ENCODE measurements around the gene RGL1.

The RGL1 gene

DNA sequence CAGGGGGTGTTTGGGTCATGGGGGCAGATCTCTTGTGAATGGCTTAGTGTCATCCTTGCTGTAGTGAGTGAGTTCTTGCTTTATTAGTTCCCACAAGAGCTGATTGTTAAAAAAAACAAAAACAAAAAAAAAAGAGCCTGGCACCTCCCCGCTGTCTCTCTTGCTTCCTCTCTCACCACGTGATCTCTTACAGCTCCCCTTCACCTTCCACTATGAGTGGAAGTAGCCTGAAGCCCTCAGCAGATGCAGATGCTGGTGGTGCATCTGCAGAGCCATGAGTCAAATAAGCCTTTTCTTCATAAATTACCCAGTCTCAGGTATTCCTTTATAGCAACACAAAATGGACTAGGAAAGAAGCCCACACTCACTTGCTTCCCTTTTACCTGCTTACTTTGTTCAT is 17.2 kb upstream of the RGL1 start:
- DNase-seq: no peak

DNA sequence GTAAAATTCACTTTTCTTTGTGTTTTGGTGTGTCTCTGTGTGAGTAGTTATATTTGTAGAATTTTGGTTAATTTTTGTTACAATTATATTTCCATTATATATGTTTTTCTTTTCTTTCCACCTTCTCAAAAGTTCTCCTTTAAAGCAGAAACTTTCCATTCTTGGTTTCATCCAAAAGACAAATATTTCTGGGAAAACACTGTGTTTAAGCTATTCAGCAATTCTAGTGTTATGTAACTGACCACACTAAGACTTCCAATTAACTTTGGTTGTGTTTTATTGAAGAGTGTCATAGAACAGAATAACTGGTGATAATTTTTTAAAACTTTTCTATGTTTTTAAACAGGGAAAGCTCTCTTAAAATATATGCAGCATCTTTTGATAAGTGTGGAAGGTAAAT is 13.6 kb upstream of the RGL1 start:
- DNase-seq: no peak

DNA sequence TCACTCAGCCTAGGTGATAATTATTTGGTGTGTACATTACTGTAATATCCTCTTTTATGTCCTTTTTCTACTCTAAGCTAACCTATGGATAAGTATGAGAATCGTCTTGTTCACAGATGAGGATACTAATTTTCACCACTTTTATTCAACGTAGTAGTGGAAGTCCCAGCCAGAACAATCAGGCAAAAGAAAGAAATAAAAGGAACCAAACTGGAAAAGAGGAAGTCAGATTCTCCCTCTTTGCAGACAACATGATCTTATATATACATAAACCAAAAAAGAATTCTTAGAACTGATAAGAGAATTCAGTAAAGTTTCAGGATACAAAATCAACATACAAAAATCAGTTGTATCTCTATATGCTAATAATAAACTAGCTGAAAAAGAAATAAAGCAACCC is 12.6 kb upstream of the RGL1 start:
- DNase-seq: no peak

DNA sequence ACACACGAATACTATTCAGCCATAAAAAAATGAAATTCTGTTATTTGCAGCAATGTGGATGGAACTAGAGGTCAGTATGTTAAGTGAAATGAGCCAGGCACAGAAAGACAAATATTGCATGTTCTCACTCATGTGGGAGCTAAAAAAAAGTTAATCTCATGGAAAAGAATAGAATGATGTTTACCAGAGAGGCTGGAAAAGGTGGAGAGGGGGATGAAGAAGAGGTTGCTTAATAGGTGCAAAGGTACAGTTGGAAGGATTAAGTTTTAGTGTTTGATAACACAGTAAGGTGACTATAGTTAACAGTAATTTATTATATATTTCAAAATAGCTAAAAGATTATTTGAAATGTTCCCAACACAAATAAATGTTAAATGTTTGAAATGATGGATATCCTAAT is 10.8 kb upstream of the RGL1 start:
- DNase-seq: no peak

DNA sequence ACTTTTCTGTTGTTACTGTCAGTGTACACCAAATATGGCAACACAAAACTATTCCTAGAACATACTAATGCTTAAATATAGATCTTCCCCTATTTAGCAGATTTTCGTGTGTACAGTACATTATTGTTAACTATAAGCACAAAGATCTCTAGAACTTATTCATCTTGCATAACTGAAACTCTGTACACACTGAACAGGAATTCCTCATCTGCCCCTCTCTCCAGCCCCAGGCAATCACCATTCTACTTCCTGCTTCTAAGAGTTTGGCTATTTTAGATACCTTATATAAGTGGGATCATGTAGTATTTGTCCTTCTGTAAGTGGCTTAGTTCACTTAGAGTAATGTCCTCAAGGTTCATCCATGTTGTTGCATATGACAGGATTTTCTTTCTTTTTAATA is 4.5 kb upstream of the RGL1 start:
- DNase-seq: no peak

DNA sequence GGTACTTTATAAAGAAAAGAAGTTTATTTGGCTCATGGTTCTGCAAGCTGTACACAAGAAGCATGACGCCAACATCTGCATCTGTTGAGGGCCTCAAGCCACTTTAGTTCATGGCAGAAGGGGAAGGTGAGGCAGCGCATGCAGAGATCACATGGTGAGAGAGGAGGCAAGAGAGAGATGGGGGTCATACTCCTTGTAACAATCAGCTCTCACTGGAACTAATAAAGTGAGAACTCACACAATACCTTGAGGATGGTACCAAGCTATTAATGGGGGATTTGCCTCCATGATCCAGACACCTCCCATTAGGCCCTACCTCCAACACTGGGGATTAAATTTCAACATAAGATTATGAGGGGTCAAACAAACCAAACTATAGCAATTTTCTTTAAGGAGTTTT is 3.3 kb upstream of the RGL1 start:
- no peak for DNase-seq

DNA sequence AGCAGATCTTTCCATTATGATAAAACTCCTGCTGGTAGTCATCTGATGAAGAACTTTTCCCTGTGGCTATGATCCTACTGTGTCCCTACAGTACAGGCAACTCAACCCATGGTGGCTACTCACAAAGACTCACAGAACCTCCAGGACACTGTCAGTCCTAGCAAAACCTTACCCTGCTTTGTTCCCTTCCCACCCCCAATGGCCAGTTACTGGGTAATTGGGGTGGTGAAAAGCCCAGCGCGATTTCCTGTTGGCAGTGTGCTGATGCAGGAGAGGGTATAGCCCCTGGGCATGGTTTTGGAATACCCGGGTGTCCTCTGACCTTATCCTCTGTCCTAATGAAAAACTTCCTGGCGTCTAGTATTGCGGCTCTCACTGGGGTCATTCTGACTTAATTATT is 533 bp upstream of the RGL1 start:
- DNase-seq: no peak

DNA sequence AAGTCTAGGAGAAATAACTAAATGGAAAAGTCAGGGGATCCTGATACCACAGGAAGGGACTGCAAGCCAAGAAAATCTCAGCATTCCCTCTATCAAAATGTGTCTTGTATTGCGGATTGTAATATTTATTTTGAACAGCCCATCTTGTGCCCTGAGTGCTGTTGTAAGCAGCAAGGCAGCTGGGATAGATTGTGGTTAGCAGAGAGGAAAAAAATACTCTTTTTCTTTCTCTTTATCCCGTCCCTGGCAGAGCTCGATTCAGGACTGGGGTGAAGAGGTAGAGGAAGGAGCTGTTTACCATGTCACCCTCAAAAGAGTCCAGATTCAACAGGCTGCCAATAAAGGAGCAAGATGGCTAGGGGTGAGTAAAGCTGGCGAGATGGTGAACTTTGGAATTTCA is 1.2 kb downstream of the RGL1 start:
- DNase-seq: no peak

GRCh38 chr1:183806675-183807074 is 1.8 kb downstream of the RGL1 start:
- DNase-seq: no peak

DNA sequence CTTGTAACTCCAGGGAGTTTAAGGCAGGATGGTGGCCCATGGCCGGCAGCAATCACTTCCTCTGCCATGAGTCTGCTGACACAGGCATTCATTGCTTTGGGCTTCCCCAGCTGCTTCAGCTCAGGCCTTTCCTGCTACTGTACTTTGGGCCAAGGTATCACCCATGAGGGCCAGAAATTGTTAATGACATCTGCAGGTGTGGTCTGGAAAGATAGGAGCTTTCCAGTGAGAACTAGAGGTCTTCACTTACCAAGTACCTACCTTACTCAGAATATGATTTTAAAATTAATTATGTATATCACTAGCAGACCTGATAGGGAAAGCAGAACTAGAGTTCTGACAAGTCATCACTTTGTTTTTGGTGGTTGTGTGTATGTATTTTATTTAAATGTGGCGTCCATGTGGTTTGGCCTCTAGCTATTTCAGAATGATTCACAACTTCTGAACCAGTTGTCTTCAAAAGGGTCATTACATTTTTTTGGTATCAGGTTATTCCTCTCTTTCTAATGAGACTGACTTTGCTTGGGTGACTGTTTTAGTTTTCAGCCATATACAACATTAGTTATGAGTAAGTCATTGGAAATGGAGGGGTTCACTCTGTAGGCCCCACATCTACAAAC is 2.7 kb downstream of the RGL1 start:
- no peak for DNase-seq

GRCh38 chr1:183808296-183809027 is 3.5 kb downstream of the RGL1 start:
- DNase-seq: no peak

DNA sequence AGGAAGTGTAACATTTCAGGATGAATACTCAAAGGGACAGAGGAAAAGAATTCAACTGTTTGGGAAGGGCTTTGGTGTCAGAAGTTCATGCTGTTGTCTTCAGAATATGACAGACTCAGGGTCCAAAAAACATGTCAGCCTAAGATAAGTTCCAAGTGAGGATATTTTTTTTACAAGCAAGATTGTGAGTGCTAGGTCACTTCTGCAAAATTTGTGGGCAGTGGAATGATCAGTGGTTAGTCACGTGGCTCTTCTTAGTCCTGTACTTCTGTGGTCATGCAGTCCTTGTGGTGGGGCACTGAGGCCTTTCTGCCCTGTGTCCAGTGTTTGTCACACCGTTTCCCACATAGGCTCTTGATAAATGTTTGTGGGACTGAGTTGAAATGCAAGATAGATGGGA is 5.2 kb downstream of the RGL1 start:
- DNase-seq: no peak

- DNase-seq: no peak
Measured at GRCh38 chr1:183810756-183811544, 6.0 kb downstream of the RGL1 start.

DNA sequence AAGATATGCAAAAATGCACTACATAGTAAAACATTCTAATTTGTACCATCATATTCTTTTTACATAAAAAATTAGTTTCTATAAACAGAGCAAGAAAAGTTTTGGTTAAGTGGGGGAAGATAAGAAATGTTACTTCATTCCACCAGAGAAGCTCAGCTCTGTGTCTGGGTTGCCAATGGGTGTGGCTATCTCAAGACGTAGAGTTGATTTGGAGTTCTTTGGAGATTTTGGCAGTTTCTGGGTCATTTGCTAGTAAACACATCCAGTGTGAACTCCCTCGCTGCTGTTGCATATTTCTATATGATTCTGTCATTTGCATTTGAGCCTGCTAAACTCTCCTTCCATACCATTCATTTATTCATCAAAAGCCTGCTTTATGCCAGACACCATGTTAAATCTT is 7.2 kb downstream of the RGL1 start:
- no peak for DNase-seq

GRCh38 chr1:183812686-183813569 is 8.0 kb downstream of the RGL1 start:
- DNase-seq: no peak

GRCh38 chr1:183814121-183814681 is 9.3 kb downstream of the RGL1 start:
- DNase-seq: no peak

- no peak for DNase-seq
Measured at GRCh38 chr1:183816110-183816509, 11.2 kb downstream of the RGL1 start.

GRCh38 chr1:183817576-183818288 is 12.8 kb downstream of the RGL1 start:
- DNase-seq: no peak

DNA sequence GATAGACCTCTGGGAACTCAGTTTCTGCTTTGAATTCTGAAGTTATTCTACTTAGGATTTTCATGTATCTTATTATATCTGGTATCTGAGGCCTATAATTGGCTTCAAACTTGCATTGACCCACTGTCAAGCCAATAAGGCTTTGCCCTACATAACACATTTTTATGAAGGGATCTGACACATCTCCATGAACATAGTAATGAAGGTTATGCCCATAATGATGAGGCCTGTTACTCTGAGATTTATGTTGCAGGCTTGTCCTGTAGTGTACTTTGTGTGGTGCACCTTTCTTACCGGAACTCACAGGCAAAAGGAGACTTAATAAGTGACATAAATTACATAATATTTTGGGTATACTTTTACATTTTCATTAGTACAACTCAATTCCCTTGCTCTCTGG is 14.1 kb downstream of the RGL1 start:
- no peak for DNase-seq

DNA sequence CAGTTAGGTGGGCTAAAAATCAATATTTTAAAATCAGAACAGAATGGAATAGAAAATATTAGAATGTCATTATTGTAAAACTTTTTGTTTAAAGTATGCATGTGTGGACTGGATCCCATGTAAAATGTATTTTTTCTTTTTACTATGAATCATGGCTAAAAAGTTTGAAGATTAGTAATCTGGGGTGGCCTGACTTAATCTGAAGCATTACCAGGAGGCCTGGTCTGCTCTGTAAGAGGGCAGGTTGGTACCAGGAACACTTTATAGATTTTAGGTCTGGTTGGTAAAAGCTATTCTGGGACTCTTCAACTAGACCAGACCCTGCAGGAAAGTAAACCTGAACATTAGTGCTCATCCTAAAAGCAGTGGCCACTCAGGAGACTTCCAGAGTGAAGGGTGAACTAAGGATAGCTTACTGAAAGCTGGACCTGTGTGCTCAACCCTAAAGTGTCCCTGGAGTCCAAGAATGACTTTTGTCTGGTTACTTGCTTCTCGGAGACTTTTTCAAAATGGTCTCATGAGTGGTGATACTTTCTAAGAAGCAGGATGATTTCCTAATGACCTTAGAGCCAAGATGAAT is 16.5 kb downstream of the RGL1 start:
- no peak for DNase-seq

GRCh38 chr1:183821889-183822611 is 17.1 kb downstream of the RGL1 start:
- DNase-seq: no peak
